ENCODE measurements around the gene IQCE.

The IQCE gene

DNA sequence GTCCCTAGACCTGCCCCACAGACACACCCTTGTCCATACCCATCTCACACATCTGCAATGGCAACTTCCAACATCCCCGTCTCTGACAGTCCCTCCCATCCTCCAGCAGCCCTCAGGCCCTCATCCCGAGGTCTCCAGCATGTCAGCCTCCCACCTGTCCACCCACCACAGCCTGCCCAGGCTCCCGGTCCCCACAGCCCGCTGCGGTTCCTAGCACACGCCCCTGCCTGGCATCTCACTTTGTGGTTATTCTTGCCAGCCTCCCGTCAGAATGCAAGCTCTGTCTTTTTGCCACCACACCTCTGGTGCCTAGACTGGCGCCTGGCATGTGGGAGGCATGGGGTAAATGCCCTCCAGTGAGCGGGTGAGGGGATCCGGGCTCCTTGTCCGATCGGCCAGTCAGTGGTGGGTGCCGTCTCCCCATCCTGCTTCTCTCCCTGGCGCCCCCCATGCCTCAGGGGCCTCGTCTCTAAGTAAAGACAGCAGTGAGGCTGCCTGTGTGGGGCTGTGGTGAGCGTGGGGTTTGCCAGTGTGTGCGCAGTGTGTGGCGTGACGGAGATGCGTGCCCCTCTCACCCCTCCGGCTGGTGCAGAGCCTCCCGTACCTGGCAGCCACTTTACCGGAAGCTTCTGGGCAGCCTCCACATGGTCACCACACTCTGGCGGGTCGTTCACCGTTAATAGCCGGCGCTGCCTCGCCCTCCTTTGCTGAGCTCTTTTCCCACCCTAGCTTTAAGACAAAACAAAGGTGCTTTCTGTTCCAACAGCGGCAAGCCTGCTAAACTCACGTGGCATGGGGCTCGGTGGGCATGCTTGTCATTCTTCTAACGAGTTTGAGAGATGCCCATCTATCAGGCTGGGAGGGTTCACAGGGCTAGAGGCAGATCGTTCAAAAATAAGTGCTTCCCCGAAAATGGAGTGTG is 44.5 kb downstream of the IQCE start:
- no peak for ATAC-seq
- TF ChIP-seq BACH2 (CRISPR knock-in tag; IDR thresholded peaks at IDR 0.05; ENCODE audit: borderline replicate concordance) (no peak), ZNF70 (CRISPR knock-in tag; IDR thresholded peaks at IDR 0.05) (no peak), PPARA (CRISPR knock-in tag; IDR thresholded peaks at IDR 0.05; ENCODE audit: borderline replicate concordance) (no peak), ZFP30 (CRISPR knock-in tag; IDR thresholded peaks at IDR 0.05) (no peak), POU6F1 (CRISPR knock-in tag; IDR thresholded peaks at IDR 0.05; ENCODE audit: borderline replicate concordance, low read depth) (no peak), ZC3H10 (CRISPR knock-in tag; IDR thresholded peaks at IDR 0.05) (no peak), ESRRG (CRISPR knock-in tag; IDR thresholded peaks at IDR 0.05) (no peak), OSR1 (CRISPR knock-in tag; IDR thresholded peaks at IDR 0.05) (no peak), TCF4 (CRISPR knock-in tag; IDR thresholded peaks at IDR 0.05; ENCODE audit: borderline replicate concordance) (no peak), ISL1 (CRISPR knock-in tag; IDR thresholded peaks at IDR 0.05) (no peak), RARB (CRISPR knock-in tag; IDR thresholded peaks at IDR 0.05) (no peak), CSDC2 (CRISPR knock-in tag; IDR thresholded peaks at IDR 0.05) (no peak)
- TF ChIP-seq, protein P1, sequence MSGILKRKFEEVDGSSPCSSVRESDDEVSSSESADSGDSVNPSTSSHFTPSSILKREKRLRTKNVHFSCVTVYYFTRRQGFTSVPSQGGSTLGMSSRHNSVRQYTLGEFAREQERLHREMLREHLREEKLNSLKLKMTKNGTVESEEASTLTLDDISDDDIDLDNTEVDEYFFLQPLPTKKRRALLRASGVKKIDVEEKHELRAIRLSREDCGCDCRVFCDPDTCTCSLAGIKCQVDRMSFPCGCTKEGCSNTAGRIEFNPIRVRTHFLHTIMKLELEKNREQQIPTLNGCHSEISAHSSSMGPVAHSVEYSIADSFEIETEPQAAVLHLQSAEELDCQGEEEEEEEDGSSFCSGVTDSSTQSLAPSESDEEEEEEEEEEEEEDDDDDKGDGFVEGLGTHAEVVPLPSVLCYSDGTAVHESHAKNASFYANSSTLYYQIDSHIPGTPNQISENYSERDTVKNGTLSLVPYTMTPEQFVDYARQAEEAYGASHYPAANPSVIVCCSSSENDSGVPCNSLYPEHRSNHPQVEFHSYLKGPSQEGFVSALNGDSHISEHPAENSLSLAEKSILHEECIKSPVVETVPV (CRISPR knock-in tag; IDR thresholded peaks at IDR 0.05): no peak
- TF ChIP-seq, protein P2, sequence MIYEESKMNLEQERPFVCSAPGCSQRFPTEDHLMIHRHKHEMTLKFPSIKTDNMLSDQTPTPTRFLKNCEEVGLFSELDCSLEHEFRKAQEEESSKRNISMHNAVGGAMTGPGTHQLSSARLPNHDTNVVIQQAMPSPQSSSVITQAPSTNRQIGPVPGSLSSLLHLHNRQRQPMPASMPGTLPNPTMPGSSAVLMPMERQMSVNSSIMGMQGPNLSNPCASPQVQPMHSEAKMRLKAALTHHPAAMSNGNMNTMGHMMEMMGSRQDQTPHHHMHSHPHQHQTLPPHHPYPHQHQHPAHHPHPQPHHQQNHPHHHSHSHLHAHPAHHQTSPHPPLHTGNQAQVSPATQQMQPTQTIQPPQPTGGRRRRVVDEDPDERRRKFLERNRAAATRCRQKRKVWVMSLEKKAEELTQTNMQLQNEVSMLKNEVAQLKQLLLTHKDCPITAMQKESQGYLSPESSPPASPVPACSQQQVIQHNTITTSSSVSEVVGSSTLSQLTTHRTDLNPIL (CRISPR knock-in tag; IDR thresholded peaks at IDR 0.05; ENCODE audit: low read depth): no peak

- no peak for TF ChIP-seq PATZ1 (CRISPR knock-in tag; IDR thresholded peaks at IDR 0.05; ENCODE audit: borderline replicate concordance)
- TF ChIP-seq TSHZ2 (CRISPR knock-in tag; IDR thresholded peaks at IDR 0.05): no peak
- no peak for TF ChIP-seq ZFP30 (CRISPR knock-in tag; IDR thresholded peaks at IDR 0.05)
- no peak for TF ChIP-seq TCF4 (CRISPR knock-in tag; IDR thresholded peaks at IDR 0.05; ENCODE audit: borderline replicate concordance)
- TF ChIP-seq GLIS3 (CRISPR knock-in tag; IDR thresholded peaks at IDR 0.05): no peak
- no peak for TF ChIP-seq POU6F1 (CRISPR knock-in tag; IDR thresholded peaks at IDR 0.05; ENCODE audit: borderline replicate concordance, low read depth)
- TF ChIP-seq SNAI2 (CRISPR knock-in tag; IDR thresholded peaks at IDR 0.05): no peak
- TF ChIP-seq TOX (CRISPR knock-in tag; IDR thresholded peaks at IDR 0.05; ENCODE audit: borderline replicate concordance): no peak
- TF ChIP-seq ZNF565 (CRISPR knock-in tag; conservative IDR thresholded peaks at IDR 0.05; ENCODE audit: low read depth): no peak
- TF ChIP-seq ZC3H10 (CRISPR knock-in tag; IDR thresholded peaks at IDR 0.05): no peak
- TF ChIP-seq BACH2 (CRISPR knock-in tag; IDR thresholded peaks at IDR 0.05; ENCODE audit: borderline replicate concordance): no peak
- TF ChIP-seq ISL1 (CRISPR knock-in tag; IDR thresholded peaks at IDR 0.05): no peak
- no peak for TF ChIP-seq PPARA (CRISPR knock-in tag; IDR thresholded peaks at IDR 0.05; ENCODE audit: borderline replicate concordance)
- TF ChIP-seq ZFP3 (CRISPR knock-in tag; IDR thresholded peaks at IDR 0.05): no peak
- TF ChIP-seq RARB (CRISPR knock-in tag; IDR thresholded peaks at IDR 0.05): no peak
- no peak for ATAC-seq
Observed at GRCh38 chr7:2604608-2605174, 45.9 kb downstream of the IQCE start.
